HFF-Myc (cell line): Measurements from ENCODE around the gene CLDN9.

Experiments used
- DNase-seq: peaks from one replicate; pipeline ENCODE4 v3.0.0-alpha.2; 2011; ENCODE audit warnings: low read depth; ENCODE audit errors: extremely low read depth
- H3K4me3 ChIP-seq: replicated peaks from 2 replicates; pipeline ENCODE4 v1.5.1; 2011; ENCODE audit warnings: low read depth, mild to moderate bottlenecking, control low read depth, low read length
- TF ChIP-seq, protein P1 (sequence below): IDR thresholded peaks from 2 replicates; pipeline ENCODE4 v1.5.1; 2012; ENCODE audit warnings: mild to moderate bottlenecking, low read depth, low read length, control low read depth; ENCODE audit errors: missing control alignments

The CLDN9 gene

DNA sequence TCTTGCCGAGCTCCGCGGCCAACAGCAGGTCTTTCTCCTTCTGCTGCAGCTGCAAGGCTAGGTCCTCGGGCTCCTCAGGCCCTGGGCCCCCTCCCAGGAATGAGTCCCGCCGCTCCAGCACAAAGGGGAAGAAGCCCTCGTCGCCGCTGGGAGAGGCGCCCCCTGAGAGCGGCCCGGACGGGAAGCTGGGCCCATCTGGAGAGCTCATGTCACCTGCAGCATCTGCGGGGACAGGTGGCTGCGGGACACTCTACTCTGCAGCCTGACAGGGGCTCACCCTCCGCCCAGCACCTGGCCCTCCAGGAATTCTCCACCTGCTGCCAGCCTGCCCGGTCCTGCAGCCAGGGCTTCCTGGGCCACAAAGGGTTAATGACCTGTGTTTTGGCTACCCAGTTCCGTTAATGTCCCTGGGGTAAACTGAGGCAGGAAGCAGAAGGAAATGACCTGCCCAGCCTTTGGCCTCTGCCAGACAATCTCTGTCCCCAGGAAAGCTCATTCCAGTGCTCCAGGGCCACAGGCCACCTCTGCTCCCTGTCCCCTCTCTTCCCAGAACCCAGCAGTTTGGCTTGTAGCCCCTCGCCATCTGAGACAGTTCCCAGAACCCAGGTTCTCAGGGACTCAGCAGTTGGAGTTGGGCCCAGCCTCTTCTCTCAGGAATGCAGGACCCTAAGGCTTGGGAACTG is 22.7 kb downstream of the CLDN9 start:
- H3K4me3 ChIP-seq: no peak overlapping the region
- no peak for DNase-seq

DNA sequence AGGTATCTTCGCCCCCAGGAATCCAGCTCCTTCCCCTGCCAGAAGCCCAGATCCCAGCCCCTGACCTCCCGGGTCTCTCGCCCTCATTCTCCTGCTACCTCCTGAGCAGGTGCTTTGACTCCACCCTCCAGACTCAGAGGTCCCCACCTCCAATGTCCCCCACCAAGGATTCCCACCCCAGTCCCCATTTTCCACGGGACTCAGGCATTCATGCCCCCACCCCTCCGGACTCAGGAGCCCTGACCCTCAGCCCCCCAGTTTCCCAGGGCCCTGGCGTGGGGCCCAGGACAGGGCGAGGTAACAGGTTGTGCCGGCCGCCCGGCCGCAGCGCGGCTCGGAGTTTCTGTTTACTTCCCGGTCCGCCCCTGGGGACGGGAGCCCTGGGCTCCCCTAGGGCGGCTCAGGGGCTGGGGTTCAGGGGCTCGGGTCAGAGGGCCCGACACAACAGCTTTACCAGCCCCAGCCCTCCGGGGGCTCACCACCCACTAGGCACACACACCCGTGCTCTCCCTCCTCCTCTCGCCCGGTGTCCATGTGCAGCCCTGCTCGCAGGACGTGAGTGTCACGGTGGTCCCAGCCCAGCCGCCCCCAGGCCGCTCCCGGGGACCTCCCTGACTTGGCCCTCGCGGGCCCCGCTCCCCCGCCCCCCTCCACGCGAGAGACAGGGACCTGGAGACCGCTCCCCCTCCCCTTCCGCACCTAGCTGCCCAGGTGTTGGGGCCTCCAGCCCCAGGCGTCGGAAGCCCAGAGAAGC is 23.4 kb downstream of the CLDN9 start:
- TF ChIP-seq, protein P1, sequence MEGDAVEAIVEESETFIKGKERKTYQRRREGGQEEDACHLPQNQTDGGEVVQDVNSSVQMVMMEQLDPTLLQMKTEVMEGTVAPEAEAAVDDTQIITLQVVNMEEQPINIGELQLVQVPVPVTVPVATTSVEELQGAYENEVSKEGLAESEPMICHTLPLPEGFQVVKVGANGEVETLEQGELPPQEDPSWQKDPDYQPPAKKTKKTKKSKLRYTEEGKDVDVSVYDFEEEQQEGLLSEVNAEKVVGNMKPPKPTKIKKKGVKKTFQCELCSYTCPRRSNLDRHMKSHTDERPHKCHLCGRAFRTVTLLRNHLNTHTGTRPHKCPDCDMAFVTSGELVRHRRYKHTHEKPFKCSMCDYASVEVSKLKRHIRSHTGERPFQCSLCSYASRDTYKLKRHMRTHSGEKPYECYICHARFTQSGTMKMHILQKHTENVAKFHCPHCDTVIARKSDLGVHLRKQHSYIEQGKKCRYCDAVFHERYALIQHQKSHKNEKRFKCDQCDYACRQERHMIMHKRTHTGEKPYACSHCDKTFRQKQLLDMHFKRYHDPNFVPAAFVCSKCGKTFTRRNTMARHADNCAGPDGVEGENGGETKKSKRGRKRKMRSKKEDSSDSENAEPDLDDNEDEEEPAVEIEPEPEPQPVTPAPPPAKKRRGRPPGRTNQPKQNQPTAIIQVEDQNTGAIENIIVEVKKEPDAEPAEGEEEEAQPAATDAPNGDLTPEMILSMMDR: no peak
- no peak overlapping the region for H3K4me3 ChIP-seq
- DNase-seq: no peak

More for the DNA sequence above, 22.7 kb downstream of the CLDN9 start:
- TF ChIP-seq, protein P1: no peak

DNA sequence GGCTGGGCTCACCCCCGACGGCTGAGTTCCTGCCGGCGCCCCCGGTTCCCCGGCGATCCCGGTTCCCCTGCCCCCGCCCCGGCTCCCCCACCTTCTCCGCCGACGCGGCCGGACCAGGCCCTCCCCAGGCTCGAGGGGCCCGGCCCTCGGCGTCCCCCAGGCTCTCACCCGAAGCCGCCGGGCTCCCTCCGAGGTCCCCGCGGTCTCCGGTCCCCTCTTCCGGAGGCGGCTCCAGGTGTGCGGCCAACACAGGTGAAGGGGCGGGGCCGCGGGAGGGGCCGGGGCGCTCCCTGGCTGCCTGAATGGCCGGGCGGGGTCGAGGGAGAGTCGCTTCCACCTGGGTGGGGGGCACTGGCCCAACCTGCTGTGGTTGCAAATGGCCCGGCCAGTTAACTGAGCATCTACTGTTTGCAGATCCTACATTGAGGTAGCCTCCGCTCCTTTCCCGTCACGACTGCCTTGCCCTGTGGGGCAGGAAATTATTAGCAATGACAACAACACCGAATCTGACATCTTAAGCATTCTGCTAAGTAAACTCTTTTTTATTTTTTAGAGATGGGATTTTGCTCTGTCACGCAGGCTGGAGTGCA is 24.1 kb downstream of the CLDN9 start, which contains the start of gene BICDL2:
TSS of gene BICDL2 (minus strand) at position 219 of the 590 bp plus-strand sequence. CDS start 1,448 bp downstream, outside the sequence.
- DNase-seq: no peak
- TF ChIP-seq, protein P1: no peak
- H3K4me3 ChIP-seq: no peak within 1 kb of the TSS

DNA sequence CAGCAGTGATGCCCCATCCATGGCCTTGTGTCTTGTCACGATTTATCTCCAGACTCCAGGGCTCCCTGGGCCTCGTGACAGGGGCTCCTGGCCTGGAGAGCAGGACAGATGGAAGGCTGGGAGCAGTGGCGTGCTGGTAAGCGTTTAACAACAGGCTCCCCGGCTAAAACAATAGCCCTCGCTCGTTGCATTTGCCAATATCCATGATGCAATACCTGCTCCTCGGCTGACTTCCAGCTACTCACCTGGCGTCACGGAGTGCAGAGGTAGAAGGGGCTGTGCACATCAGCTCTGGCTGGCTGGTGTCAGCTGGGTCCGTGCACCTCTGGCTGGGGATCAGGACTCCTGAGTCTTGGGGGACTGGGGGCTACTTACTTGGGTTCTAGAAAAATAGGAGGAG is 25.5 kb downstream of the CLDN9 start:
- TF ChIP-seq, protein P1: no peak
- DNase-seq: no peak
- no peak overlapping the region for H3K4me3 ChIP-seq

DNA sequence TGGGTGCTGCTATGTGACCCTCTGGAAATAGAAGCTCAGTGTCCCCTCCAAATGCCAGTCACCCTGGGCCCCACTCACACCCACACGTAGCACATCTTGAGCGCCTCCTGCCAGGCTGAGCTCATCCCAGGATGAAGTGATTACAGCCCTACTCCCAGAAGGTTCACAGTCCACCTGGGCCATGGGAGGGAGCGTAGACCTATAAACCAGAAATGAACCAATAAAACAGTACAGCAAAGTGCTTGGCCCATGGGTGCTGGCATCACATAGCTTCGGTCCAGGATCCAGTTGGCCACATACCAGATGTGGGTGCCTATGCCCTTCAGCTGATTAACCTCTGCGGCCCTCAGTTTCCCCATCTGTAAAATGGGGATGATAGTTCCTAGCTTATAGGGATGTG is 26.2 kb downstream of the CLDN9 start:
- H3K4me3 ChIP-seq: no peak overlapping the region
- DNase-seq: no peak
- TF ChIP-seq, protein P1: no peak

DNA sequence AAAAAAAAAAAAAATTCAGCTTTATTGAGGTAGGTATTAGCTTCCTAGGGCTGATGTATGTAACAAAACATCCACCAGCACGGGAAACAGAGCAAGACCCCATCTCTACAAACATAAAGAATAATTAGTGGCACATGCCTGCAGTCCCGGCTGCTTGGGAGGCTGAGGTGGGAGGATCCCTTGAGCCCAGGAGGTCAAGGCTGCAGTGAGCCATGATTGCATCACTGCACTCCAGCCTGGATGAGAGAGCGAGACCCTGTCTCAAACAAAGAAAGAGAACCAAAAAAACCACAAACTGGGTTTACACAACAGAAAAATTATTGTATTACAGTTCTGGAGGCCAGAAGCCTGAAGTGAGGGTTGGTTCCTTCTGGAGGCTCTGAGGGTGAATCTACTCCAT is 29.7 kb downstream of the CLDN9 start:
- no peak for DNase-seq
- TF ChIP-seq, protein P1: no peak
- H3K4me3 ChIP-seq: no peak overlapping the region
